AG10803 (cell line): ENCODE measurements around the gene NDUFA9.

Experiments used
- DNase-seq: peaks from one replicate; pipeline ENCODE4 v3.0.0; 2010; ENCODE audit warnings: low read depth
- H3K4me3 ChIP-seq: 2 replicates; pipeline ENCODE4 v1.5.1; 2011; ENCODE audit warnings: mild to moderate bottlenecking, low read length, control low read depth
- TF ChIP-seq, protein P1 (sequence below): conservative IDR thresholded peaks from 2 replicates; pipeline ENCODE4 v1.5.1; 2011; ENCODE audit warnings: mild to moderate bottlenecking, low read length, control low read depth, inconsistent platforms

NDUFA9 gene

DNA sequence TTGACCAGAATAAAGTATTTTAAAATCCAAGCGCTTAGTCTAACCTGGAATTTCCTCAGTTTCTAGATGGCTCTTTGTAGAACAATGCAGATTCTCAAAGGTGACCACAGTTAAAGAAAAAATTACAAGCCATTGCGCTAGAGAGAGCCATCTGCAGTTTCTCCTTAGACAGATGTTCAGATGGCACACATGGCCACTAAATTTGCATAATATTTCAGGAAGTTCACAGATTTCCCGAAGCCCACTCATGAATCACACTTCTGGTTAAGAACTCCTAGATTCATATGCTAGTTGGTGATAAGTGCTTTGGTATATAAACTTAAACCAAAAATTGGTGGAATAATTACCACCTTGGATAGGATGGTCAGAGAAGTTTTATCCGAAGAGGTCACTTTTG is 812 bp upstream of the NDUFA9 start:
- H3K4me3 ChIP-seq = peak overlapping the region; percentile 69
- peak; percentile 16 for DNase-seq
- TF ChIP-seq, protein P1, sequence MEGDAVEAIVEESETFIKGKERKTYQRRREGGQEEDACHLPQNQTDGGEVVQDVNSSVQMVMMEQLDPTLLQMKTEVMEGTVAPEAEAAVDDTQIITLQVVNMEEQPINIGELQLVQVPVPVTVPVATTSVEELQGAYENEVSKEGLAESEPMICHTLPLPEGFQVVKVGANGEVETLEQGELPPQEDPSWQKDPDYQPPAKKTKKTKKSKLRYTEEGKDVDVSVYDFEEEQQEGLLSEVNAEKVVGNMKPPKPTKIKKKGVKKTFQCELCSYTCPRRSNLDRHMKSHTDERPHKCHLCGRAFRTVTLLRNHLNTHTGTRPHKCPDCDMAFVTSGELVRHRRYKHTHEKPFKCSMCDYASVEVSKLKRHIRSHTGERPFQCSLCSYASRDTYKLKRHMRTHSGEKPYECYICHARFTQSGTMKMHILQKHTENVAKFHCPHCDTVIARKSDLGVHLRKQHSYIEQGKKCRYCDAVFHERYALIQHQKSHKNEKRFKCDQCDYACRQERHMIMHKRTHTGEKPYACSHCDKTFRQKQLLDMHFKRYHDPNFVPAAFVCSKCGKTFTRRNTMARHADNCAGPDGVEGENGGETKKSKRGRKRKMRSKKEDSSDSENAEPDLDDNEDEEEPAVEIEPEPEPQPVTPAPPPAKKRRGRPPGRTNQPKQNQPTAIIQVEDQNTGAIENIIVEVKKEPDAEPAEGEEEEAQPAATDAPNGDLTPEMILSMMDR = no peak

DNA sequence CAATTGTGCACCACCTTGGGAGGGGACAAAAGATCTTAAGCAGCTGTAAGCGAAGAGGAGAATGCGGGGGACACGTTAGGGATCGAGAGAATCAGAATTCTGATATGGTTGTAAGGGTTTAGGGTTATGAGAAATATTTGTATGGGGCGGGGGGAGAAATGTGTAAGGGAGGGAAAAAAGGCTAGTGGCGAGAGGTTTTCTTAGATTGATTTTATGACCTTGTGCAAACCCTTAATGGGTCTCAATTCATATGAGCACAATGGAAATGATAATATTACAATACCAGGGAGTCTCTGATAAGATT is 396 bp downstream of the NDUFA9 start:
- TF ChIP-seq, protein P1 = no peak
- H3K4me3 ChIP-seq = peak overlapping the region; percentile 69
- DNase-seq = no peak

GRCh38 chr12:4653257-4653656 is 4.3 kb downstream of the NDUFA9 start:
- H3K4me3 ChIP-seq = no peak overlapping the region
- TF ChIP-seq, protein P1 = no peak
- DNase-seq = no peak

GRCh38 chr12:4653691-4654090 is 4.8 kb downstream of the NDUFA9 start:
- TF ChIP-seq, protein P1 = no peak
- no peak for DNase-seq
- no peak overlapping the region for H3K4me3 ChIP-seq

- TF ChIP-seq, protein P1 = no peak
- DNase-seq = peak; percentile 90
- no peak overlapping the region for H3K4me3 ChIP-seq
Measured at GRCh38 chr12:4663971-4664505, 15.1 kb downstream of the NDUFA9 start.

- H3K4me3 ChIP-seq = no peak overlapping the region
- TF ChIP-seq, protein P1 = no peak
- no peak for DNase-seq
Measured at GRCh38 chr12:4665236-4665635, 16.3 kb downstream of the NDUFA9 start.

DNA sequence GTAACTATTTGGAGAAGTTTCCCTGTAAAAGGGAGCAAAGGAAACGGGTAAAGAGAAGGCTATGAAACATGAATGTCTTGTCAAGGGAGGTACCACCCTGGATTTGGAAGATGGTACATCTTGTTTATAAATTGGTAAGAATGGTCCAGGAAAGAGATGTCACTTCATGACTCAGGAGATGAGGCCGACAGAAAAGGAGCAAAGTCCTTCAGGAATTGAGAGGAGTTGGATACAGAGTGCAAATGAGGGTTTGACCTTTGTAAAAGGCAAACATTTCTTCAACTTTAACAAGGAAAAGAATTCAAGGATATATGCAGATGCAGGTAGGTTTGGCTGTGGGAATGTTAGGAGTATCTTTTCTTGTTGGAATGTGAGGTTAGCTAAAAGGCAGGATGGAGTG is 30.8 kb downstream of the NDUFA9 start:
- H3K4me3 ChIP-seq = no peak overlapping the region
- no peak for DNase-seq
- TF ChIP-seq, protein P1 = no peak
